ENCODE measurements around the gene TSPAN13.

The TSPAN13 gene

DNA sequence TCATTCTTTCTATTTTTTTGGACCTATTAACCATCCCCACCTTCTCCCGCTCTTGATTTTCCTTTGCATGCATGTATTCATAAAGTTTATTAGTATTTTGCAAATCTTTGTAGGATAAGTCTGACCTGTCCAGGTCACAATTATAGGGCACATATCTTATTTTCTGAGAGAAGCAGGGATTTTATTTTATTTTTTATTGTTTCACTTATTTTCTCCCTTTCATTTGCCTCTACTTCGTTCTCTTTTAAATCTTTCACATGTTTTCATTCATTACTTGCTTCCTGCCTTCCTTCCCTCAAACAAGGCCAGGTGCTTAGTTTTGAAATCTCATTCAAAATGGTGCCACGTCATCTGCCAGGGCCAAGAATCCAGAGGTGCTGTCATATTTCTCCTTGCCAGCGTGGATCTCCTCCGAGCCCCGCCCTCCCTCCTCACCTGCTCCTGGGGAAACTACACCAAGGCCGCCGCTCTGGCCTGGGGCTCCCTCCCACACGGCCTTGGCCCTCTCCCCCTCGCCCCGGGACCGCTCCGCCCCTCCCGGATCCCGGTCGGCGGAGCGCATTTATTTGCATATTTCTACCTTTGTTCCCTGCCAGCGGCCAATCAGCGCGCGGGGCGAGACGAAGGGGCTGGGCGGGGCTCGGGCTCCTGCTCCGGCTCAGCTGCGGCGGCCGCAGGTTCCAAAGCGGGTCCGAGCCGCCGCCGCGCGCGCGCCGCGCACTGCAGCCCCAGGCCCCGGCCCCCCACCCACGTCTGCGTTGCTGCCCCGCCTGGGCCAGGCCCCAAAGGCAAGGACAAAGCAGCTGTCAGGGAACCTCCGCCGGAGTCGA, at the start of gene TSPAN13:
Gene TSPAN13, plus strand, starts transcription at position 654 of the 830 bp plus-strand sequence. CDS start 213 bp downstream, outside the sequence.
- peak; percentile 83 for DNase-seq

DNA sequence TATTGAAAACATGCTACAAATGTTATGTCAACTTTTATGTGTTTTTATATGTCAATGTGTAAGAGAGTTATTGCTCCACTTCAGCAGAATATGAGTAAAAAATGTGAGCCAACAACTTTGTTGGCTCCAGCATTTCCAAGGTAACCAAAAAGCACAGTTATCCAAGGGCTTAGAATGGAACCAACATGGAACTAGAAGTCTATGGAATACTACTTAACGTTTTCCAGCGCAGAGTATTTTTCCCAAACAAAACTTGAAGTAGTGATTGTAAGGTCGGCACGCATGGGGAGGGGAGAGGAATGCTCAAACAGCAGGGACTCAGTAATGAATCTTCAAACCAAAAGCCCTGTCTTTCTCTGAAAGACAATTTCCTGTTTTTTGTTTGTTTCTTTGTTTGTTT, 45.0 kb upstream of the TSPAN13 start:
- DNase-seq: no peak

GRCh38 chr7:16708980-16709379, 44.6 kb upstream of the TSPAN13 start:
- DNase-seq: no peak

GRCh38 chr7:16710651-16711050, 42.9 kb upstream of the TSPAN13 start:
- DNase-seq: no peak

DNA sequence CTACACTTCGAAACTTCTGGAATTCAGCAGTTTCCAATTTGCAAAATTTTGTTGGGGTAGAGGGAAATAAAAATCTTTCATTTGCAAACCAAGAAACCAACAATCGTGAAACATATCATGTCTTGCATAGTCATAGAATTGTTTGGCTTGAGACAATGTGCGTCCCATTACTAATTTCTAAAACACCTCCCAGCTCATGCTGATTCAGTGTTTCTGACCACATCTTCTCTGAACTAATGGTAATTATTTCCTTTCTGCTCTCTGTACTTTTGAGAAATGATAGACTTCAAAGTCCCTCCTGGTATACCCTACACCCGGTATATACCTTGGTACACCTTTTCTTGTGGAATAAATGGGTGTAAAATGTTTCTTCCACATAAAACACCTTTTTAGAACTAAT, 41.8 kb upstream of the TSPAN13 start:
- DNase-seq: no peak

GRCh38 chr7:16712916-16713315, 40.6 kb upstream of the TSPAN13 start:
- no peak for DNase-seq

DNA sequence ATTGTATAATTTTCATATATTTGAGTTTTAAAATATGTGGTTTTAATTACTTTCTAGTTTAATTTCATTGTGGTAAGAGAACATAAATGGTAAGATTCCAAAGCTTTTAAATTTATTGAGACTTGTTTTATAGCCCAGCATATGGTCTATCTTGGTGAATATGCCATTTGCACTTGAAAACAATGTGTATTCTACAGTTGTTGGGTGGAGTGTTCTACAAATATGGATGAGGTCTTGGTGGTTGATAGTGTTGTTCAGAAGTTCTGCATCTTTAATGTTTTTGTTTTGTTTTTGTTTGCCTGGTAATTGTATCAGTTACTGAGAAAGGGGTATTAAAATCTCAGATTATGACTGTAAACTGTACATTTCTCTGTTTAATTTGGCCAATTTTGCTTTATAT, 37.6 kb upstream of the TSPAN13 start:
- DNase-seq: no peak

DNA sequence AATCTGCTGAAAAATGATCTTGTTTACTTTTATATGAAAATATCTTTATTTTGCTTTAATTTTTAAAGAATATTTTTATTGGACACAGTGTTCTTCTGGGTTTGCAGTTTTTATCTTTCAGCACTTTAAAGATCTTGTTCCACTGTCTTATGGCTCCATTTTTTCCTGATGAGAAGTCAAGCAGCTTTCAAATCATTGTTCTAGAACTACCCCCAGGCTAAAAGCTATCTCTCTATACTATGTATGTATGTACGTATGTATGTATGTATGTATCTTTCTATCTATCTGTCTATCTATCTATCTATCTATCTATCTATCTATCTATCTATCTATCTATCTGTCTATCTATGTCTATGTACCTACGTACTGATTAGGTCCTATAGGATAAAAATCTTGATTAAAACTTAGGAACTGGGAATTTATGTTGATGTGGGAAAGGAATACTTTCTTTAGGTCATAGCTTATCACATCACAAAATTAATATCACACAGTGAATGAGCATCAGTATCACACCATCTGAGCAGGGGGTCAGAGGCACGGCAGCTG, 35.4 kb upstream of the TSPAN13 start:
- DNase-seq: no peak

GRCh38 chr7:16719699-16720098, 33.9 kb upstream of the TSPAN13 start:
- no peak for DNase-seq

- DNase-seq: no peak
Measured at GRCh38 chr7:16721541-16721940, 32.0 kb upstream of the TSPAN13 start.

GRCh38 chr7:16724344-16724743, 29.2 kb upstream of the TSPAN13 start:
- no peak for DNase-seq

- no peak for DNase-seq
Measured at GRCh38 chr7:16726189-16726588, 27.4 kb upstream of the TSPAN13 start.

DNA sequence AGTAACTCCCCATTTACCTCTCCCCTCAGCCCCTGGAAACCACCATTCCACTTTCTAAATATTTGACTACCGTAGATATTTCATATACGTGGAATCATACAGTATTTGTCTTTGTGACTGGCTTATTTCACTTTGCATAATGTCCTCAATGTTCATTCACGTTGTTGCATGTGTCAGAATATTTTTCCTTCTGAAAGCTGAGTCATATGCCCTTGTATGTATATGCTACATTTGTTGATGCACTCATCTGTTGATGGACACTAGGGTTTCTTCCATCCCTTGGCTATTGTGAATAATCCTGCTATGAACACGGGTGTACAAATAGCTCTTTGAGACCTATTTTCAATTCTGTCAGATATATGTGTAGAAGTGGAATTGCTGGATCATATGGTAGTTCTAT, 25.8 kb upstream of the TSPAN13 start:
- DNase-seq: no peak

DNA sequence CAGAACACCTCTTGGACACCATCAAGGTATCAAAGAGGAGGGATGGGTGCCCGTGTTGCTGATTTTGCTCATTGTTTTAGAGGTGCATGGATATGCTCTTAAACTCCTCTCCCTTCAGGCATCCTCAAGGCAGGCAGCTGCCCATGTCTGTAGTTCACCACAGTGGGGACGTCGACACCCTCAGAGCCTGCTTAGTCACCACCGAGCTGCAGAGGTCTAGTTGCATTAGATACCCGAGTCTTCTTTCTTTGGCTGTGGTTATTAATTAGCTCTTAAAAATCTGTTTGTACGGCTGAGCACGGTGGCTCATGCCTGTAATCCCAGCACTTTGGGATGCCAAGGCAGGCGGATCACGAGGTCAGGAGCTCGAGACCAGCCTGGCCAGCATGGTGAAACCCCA, 24.7 kb upstream of the TSPAN13 start:
- DNase-seq: no peak

- no peak for DNase-seq
Measured at GRCh38 chr7:16729541-16729940, 24.0 kb upstream of the TSPAN13 start.

DNA sequence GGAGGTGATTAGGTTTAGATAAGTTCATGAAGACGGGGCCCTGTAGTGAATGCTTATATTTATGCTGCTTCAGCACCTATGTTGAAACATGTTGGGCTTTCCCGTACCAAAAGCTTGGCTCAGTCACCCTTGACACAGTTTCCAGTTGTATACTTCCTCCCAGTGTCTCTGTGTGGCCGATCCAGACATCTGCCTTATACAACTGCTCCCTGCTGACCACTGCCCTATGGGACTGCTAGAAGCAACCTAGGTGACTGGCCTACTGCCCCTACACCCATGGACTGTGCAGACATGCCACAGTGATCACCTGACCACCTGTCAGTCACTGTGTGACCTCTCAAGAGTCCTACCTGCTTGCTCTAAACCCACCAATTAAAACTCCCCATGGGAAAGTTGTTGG, 22.6 kb upstream of the TSPAN13 start:
- no peak for DNase-seq

GRCh38 chr7:16732828-16733227, 20.7 kb upstream of the TSPAN13 start:
- no peak for DNase-seq

DNA sequence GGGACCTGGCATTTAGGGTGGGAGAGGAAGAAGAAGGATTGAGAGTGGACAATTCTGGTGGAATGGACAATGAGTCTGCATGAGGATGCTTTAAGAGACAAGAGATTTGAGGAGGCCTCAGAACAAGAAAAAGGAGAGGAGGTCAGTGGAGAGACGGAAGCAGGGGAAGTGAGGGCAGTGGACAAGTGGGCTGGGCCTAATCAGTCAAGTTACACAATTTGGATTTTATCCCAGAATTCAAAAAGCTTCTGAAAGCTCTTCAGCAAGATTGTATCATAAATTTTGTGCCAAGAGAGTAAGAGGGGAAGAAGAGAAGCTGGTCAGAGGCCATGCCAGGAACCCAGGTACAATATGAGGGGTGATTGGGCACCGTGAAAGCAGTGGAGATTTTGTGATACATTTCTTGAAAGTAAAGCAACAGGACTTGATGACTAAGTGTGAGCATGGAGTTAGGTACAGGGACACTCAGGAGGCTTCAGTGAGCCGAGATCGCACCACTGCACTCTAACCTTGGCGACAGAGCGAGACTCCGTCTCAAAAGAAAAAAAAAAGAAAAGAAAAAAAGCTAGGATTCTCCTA, 19.3 kb upstream of the TSPAN13 start:
- no peak for DNase-seq

DNA sequence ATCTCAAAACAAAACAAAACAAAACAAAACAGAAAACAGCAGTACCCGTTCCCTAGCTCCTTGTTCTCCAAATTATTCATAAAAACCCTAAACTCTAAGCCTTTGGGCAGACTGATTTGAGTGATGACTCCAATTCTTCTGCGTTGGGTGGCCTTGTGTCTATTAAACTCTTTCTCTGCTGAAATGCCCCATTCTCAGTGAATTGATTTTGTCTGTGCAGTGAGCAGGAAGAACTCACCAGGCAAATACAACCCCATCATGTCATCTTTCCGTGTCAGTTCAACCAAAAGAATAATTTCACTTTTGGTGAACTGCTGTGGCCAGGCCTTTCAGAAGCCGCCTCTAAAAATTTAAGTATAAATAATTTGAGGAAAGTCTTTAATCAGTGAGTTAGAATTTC, 18.5 kb upstream of the TSPAN13 start:
- no peak for DNase-seq

GRCh38 chr7:16738011-16738688, 15.4 kb upstream of the TSPAN13 start:
- DNase-seq: no peak

DNA sequence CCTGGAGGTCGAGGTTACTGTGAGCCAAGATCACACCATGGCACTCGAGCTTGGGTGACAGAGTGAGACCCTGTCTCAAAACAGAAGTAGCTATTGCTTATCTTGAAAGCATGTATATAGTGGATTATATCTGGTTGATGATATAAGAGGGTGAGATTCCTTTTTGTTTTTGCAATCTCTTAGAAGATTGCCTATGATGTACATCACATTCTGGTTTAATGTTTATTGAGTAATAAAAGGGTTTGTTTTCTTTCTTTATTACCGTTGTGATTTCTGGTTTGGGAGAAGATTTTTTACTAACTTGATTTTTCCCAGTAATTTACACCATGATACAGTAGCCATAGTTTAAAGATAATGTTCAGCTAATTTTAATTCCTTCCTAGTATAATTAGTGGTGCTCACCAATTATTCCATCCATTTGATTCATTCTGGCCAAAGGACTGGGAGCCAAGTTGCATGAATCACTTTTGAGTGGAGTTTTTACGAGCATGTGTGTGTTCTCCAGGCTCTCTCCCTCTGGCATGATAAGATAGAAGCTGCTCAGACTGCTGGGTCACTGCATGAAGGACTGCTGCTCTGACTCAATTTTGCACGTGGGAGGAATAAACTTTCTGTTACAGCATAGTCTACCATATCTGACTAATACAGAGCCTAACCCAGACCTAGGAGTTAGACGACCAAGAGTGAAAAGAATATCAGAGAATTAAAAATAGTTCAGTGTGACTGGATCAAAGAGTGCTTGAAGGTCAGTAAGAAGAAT, 13.5 kb upstream of the TSPAN13 start:
- no peak for DNase-seq

GRCh38 chr7:16740623-16740953, 13.0 kb upstream of the TSPAN13 start:
- DNase-seq: no peak

DNA sequence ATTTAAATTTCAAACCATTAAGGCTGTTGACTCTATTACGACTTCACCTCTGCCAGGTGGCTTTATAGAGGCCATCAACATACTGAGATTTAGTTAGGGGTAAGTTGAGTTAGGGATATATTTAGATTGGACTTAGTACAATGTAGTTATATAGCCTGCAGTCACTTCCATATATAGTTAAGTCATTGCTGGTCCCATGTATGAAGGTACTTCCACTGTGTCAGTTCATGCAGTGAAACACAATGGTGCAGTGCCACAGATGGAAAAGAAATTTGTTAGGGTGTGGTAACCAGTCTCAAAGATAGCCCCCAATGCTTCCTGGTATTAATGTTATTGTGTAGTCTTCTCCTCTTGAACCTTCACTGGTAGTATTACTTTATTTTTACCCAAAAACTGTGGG, 12.6 kb upstream of the TSPAN13 start:
- DNase-seq: no peak

Data from NCI-H2227 treated with DMSO at 0.1 percent for 48 hours (cell line).